Measurements from ENCODE around the gene GNLY.

GNLY gene

GRCh38 chr2:85706599-85707296 is 12.6 kb downstream of the GNLY start:
- TF ChIP-seq USF1 (IDR thresholded peaks at IDR 0.05) = no peak
- no peak for TF ChIP-seq CREB1 (IDR thresholded peaks at IDR 0.05; ENCODE audit: low read depth)
- TF ChIP-seq YY1 (IDR thresholded peaks at IDR 0.05; ENCODE audit: low read depth) = no peak
- no peak for TF ChIP-seq FOXM1 (IDR thresholded peaks at IDR 0.05; ENCODE audit: borderline replicate concordance, low read depth)
- TF ChIP-seq TAF1 (IDR thresholded peaks at IDR 0.05; ENCODE audit: low read depth) = no peak
- TF ChIP-seq TCF12 (IDR thresholded peaks at IDR 0.05; ENCODE audit: low read depth) = no peak
- no peak for TF ChIP-seq REST (IDR thresholded peaks at IDR 0.05; ENCODE audit: low read depth)
- no peak for TF ChIP-seq ZBTB7A (IDR thresholded peaks at IDR 0.05; ENCODE audit: low read depth)
- no peak for TF ChIP-seq NFIC (IDR thresholded peaks at IDR 0.05)
- TF ChIP-seq CEBPB (IDR thresholded peaks at IDR 0.05) = no peak

GRCh38 chr2:85707304-85707703 is 13.1 kb downstream of the GNLY start:
- TF ChIP-seq RAD21 (IDR thresholded peaks at IDR 0.05; ENCODE audit: low read depth) = peak; percentile 66
- TF ChIP-seq YY1 (IDR thresholded peaks at IDR 0.05; ENCODE audit: low read depth) = no peak

GRCh38 chr2:85708641-85709040 is 14.5 kb downstream of the GNLY start:
- no peak for TF ChIP-seq TEAD4 (IDR thresholded peaks at IDR 0.05)
- TF ChIP-seq YY1 (IDR thresholded peaks at IDR 0.05; ENCODE audit: low read depth) = no peak
- TF ChIP-seq CREB1 (IDR thresholded peaks at IDR 0.05; ENCODE audit: low read depth) = no peak

GRCh38 chr2:85709401-85709811 is 15.2 kb downstream of the GNLY start:
- TF ChIP-seq CEBPB (IDR thresholded peaks at IDR 0.05) (no peak), CREB1 (IDR thresholded peaks at IDR 0.05; ENCODE audit: low read depth) (no peak), YY1 (IDR thresholded peaks at IDR 0.05; ENCODE audit: low read depth) (no peak), TCF12 (IDR thresholded peaks at IDR 0.05; ENCODE audit: low read depth) (no peak), NFIC (IDR thresholded peaks at IDR 0.05) (no peak), USF1 (IDR thresholded peaks at IDR 0.05) (no peak), FOXM1 (IDR thresholded peaks at IDR 0.05; ENCODE audit: borderline replicate concordance, low read depth) (no peak), EP300 (IDR thresholded peaks at IDR 0.05; ENCODE audit: borderline replicate concordance) (no peak), TAF1 (IDR thresholded peaks at IDR 0.05; ENCODE audit: low read depth) (no peak), EGR1 (IDR thresholded peaks at IDR 0.05) (no peak), REST (IDR thresholded peaks at IDR 0.05; ENCODE audit: low read depth) (no peak), TEAD4 (IDR thresholded peaks at IDR 0.05) (no peak), MAX (IDR thresholded peaks at IDR 0.05) (no peak), RAD21 (IDR thresholded peaks at IDR 0.05; ENCODE audit: low read depth) (no peak)

- TF ChIP-seq TAF1 (IDR thresholded peaks at IDR 0.05; ENCODE audit: low read depth) (no peak), EGR1 (IDR thresholded peaks at IDR 0.05) (no peak), REST (IDR thresholded peaks at IDR 0.05; ENCODE audit: low read depth) (no peak), RAD21 (IDR thresholded peaks at IDR 0.05; ENCODE audit: low read depth) (no peak), TEAD4 (IDR thresholded peaks at IDR 0.05) (no peak), CREB1 (IDR thresholded peaks at IDR 0.05; ENCODE audit: low read depth) (no peak), NFIC (IDR thresholded peaks at IDR 0.05) (no peak), TCF12 (IDR thresholded peaks at IDR 0.05; ENCODE audit: low read depth) (no peak), EP300 (IDR thresholded peaks at IDR 0.05; ENCODE audit: borderline replicate concordance) (no peak), FOXM1 (IDR thresholded peaks at IDR 0.05; ENCODE audit: borderline replicate concordance, low read depth) (no peak), CEBPB (IDR thresholded peaks at IDR 0.05) (no peak), ZBTB7A (IDR thresholded peaks at IDR 0.05; ENCODE audit: low read depth) (no peak), YY1 (IDR thresholded peaks at IDR 0.05; ENCODE audit: low read depth) (no peak), USF1 (IDR thresholded peaks at IDR 0.05) (no peak), MAX (IDR thresholded peaks at IDR 0.05) (no peak)
Measured at GRCh38 chr2:85710687-85711577, 16.8 kb downstream of the GNLY start.

Measured in Ishikawa (cell line).